OCI-LY1 (cell line): ENCODE measurements around the gene TES.

Source experiments
- H2AFZ ChIP-seq: fragments of 200-600 bp; sonication (generic), shearing (Covaris generic); 2 replicates; pipeline ENCODE4 v1.6.0; 2014; ENCODE audit warnings: antibody characterized with exemption, mild to moderate bottlenecking, low read length
- H3F3A ChIP-seq: fragments of 200-600 bp; sonication (generic), shearing (Covaris generic); 2 replicates; pipeline ENCODE4 v1.6.0; 2014; ENCODE audit warnings: mild to moderate bottlenecking, antibody characterized with exemption, low read length, moderate library complexity; ENCODE audit not compliant: insufficient read depth
- H3K27ac ChIP-seq: fragments of 200-600 bp; sonication (generic); 2 replicates; pipeline ENCODE4 v1.5.1; 2014; ENCODE audit warnings: low read length, mixed run types, mild to moderate bottlenecking, low read depth; ENCODE audit not compliant: poor library complexity, severe bottlenecking
- H3K27me3 ChIP-seq: fragments of 200-600 bp; sonication (generic); 2 replicates; pipeline ENCODE4 v1.6.0; 2014; ENCODE audit warnings: antibody characterized with exemption, mild to moderate bottlenecking, low read length, moderate library complexity; ENCODE audit not compliant: insufficient read depth
- H3K36me3 ChIP-seq: fragments of 200-600 bp; sonication (generic); 2 replicates; pipeline ENCODE4 v1.6.1; 2014; ENCODE audit warnings: mild to moderate bottlenecking, antibody characterized with exemption, low read length, moderate library complexity, mixed read lengths; ENCODE audit not compliant: insufficient read depth
- H3K4me1 ChIP-seq: fragments of 200-600 bp; sonication (generic); 2 replicates; pipeline ENCODE4 v1.5.1; 2014; ENCODE audit warnings: mild to moderate bottlenecking, low read length, moderate library complexity; ENCODE audit not compliant: insufficient read depth, severe bottlenecking
- H3K4me2 ChIP-seq: fragments of 200-600 bp; sonication (generic), shearing (Covaris generic); 2 replicates; pipeline ENCODE4 v1.6.1; 2014; ENCODE audit warnings: low read length
- H3K4me3 ChIP-seq: fragments of 200-600 bp; sonication (generic); 2 replicates; pipeline ENCODE4 v1.5.1; 2014; ENCODE audit warnings: low read length, low read depth, mild to moderate bottlenecking, mixed read lengths; ENCODE audit not compliant: poor library complexity, severe bottlenecking
- H3K79me2 ChIP-seq: fragments of 200-600 bp; shearing (Covaris generic); 2 replicates; pipeline ENCODE4 v1.6.1; 2016; ENCODE audit warnings: mixed run types, low read length, mixed read lengths; ENCODE audit not compliant: insufficient read depth
- H3K9ac ChIP-seq: fragments of 200-600 bp; sonication (generic), shearing (Covaris generic); 2 replicates; pipeline ENCODE4 v1.6.1; 2014; ENCODE audit warnings: mild to moderate bottlenecking, low read length, mixed read lengths
- H3K9me2 ChIP-seq: fragments of 200-600 bp; sonication (generic), shearing (Covaris generic); 2 replicates; pipeline ENCODE4 v1.6.1; 2014; ENCODE audit warnings: low read depth, mild to moderate bottlenecking, low read length, mixed read lengths
- H3K9me3 ChIP-seq: fragments of 200-600 bp; shearing (Covaris generic); 2 replicates; pipeline ENCODE4 v1.6.1; 2014; ENCODE audit warnings: low read length, mixed read lengths
- H4K20me1 ChIP-seq: fragments of 200-600 bp; sonication (generic), shearing (Covaris generic); 2 replicates; pipeline ENCODE4 v1.6.0; 2016; ENCODE audit warnings: mild to moderate bottlenecking, low read length; ENCODE audit not compliant: insufficient read depth
- EZH2 ChIP-seq: fragments of 200-600 bp; sonication (generic), shearing (Covaris generic); IDR thresholded peaks from 2 replicates; pipeline ENCODE4 v1.8.0; 2017; ENCODE audit warnings: borderline replicate concordance, mixed run types, mild to moderate bottlenecking, antibody characterized with exemption, low read length, moderate library complexity, mixed read lengths
- TF ChIP-seq, protein P1 (sequence below): fragments of 200-600 bp; sonication (generic), shearing (Covaris generic); IDR thresholded peaks from 2 replicates; pipeline ENCODE4 v1.5.1; 2017; ENCODE audit warnings: mild to moderate bottlenecking, antibody characterized with exemption, low read length, moderate library complexity, mixed read lengths

TES gene

DNA sequence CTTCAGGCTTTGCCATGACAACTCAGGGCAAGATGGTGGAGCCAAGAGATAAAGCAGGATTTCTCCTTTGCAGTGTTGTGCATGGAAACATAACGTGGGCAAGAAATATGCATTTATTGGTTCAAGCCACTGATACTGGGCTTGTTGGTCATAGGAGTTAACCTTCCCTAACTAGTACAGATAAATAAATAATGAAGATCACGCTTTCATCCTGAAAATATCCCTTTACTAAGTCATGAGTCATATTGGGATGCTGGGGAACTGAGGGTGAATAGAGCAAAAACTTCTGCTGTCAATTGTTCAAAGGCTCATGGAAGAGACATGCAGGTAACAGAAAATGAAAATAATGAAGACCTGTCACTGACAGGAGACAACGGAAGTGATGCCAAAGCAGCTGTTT lies 55.5 kb downstream of the TES start:
- H4K20me1 ChIP-seq: no peaks in the 10 kb centered on the region
- TF ChIP-seq, protein P1, sequence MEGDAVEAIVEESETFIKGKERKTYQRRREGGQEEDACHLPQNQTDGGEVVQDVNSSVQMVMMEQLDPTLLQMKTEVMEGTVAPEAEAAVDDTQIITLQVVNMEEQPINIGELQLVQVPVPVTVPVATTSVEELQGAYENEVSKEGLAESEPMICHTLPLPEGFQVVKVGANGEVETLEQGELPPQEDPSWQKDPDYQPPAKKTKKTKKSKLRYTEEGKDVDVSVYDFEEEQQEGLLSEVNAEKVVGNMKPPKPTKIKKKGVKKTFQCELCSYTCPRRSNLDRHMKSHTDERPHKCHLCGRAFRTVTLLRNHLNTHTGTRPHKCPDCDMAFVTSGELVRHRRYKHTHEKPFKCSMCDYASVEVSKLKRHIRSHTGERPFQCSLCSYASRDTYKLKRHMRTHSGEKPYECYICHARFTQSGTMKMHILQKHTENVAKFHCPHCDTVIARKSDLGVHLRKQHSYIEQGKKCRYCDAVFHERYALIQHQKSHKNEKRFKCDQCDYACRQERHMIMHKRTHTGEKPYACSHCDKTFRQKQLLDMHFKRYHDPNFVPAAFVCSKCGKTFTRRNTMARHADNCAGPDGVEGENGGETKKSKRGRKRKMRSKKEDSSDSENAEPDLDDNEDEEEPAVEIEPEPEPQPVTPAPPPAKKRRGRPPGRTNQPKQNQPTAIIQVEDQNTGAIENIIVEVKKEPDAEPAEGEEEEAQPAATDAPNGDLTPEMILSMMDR: no peak
- H3K9me3 ChIP-seq: no peaks in the 10 kb centered on the region
- no peaks in the 10 kb centered on the region for H3F3A ChIP-seq
- H3K9ac ChIP-seq: no peak overlapping the region
- H3K27me3 ChIP-seq: no peaks in the 10 kb centered on the region
- H3K4me2 ChIP-seq: no peak overlapping the region
- no peaks in the 10 kb centered on the region for H3K4me1 ChIP-seq
- H3K36me3 ChIP-seq: no peaks in the 10 kb centered on the region
- H3K9me2 ChIP-seq: no peaks in the 10 kb centered on the region
- no peak overlapping the region for H3K27ac ChIP-seq
- H3K79me2 ChIP-seq: no peaks in the 10 kb centered on the region
- no peak overlapping the region for H2AFZ ChIP-seq
- no peak overlapping the region for H3K4me3 ChIP-seq

DNA sequence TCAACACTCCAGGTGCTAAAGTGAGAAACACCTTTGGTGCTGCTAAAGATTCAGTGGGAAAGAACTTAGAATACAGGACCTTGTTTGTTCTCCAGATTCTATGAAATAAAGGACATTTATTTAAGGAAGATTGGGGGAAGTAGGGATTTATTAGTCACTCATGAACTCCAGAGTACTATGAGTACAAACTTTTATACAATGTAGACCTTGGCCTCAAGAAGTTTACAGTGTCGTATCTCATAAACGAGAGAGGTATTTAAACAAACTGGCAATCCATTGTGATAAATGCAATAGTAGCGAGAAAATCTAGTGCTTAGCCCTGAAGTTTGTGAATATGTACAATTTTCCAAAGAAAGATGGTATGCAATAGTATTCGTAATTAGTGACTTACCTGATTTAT lies 59.1 kb downstream of the TES start:
- Histone ChIP-seq H3K27ac (no peak overlapping the region), H2AFZ (no peak overlapping the region)

DNA sequence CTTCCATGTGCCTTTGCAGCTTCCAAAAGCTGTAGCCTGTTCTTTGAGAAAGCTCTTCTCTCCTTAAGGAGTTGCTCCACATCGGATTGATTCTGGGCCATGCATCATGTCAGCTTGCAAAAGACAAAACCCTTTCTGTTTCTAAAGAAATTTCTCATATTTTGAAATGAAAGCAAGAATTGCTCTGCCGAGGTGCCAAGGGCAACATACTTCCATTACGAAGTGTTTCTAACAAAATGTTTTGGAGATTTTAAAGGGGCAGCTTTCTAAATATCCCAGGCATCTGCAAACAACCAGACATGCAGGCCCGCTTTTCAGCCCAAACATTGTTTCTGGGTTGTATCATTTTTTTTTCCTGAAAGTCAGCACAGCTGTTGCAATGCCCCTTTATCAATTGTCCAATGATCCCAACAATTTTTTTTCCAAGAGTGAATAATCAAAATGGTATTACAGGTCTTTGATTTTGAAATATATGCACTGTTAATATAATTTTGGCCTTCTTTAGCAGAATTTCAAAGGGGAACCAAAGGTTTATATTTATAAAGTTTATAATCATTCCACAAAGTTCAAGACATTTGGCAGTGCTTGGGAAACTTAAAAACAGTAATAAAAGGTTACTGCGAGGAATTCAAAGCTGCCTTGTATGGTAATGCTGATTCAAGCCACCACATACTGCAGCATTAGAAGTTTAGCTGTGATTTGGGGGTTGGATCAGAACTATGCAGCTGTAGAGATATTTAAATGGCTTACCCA lies 61.0 kb downstream of the TES start:
- no peaks in the 10 kb centered on the region for H3K4me1 ChIP-seq
- H3F3A ChIP-seq: no peaks in the 10 kb centered on the region
- no peak overlapping the region for H3K4me3 ChIP-seq
- H3K79me2 ChIP-seq: no peaks in the 10 kb centered on the region
- H4K20me1 ChIP-seq: no peaks in the 10 kb centered on the region
- H3K9me2 ChIP-seq: no peaks in the 10 kb centered on the region
- H3K27ac ChIP-seq: no peak overlapping the region
- no peaks in the 10 kb centered on the region for H3K9me3 ChIP-seq
- no peak overlapping the region for H3K9ac ChIP-seq
- no peaks in the 10 kb centered on the region for H3K36me3 ChIP-seq
- H2AFZ ChIP-seq: no peak overlapping the region
- no peaks in the 10 kb centered on the region for H3K27me3 ChIP-seq
- TF ChIP-seq, protein P1: no peak
- no peak for TF ChIP-seq EZH2
- H3K4me2 ChIP-seq: no peak overlapping the region

More for the DNA sequence above, 59.1 kb downstream of the TES start:
- Histone ChIP-seq H3K4me3 (no peak overlapping the region), H3K79me2 (no peaks in the 10 kb centered on the region), H3K9me3 (no peaks in the 10 kb centered on the region), H3K4me1 (no peaks in the 10 kb centered on the region), H3K27me3 (no peaks in the 10 kb centered on the region), H3K4me2 (no peak overlapping the region), H3K9ac (no peak overlapping the region), H3K36me3 (no peaks in the 10 kb centered on the region), H3K9me2 (no peaks in the 10 kb centered on the region), H3F3A (no peaks in the 10 kb centered on the region), H4K20me1 (no peaks in the 10 kb centered on the region)
- TF ChIP-seq EZH2: no peak
- TF ChIP-seq, protein P1: no peak
